ENCODE data around the gene LRCOL1. TPM values are rescaled to one million over a fixed set of nuclear protein-coding genes. Genes with fewer than 3 reads are reported as not detected.

The LRCOL1 gene
- total RNA-seq, 4 donors from 2014 or later: not detected

GRCh38 chr12:132591107-132591935, 19.1 kb downstream of the LRCOL1 start:
- no peak for ATAC-seq (ENCODE audit: low FRiP score)
- TF ChIP-seq CTCF (IDR thresholded peaks at IDR 0.05): no peak
- no peak for DNase-seq (ENCODE audit: low spot score)

GRCh38 chr12:132588821-132589669, 21.3 kb downstream of the LRCOL1 start:
- no peak for TF ChIP-seq CTCF (IDR thresholded peaks at IDR 0.05)
- ATAC-seq (ENCODE audit: low FRiP score) (no peak), DNase-seq (ENCODE audit: low spot score) (no peak)

GRCh38 chr12:132588319-132588718, 22.1 kb downstream of the LRCOL1 start:
- no peak for DNase-seq (ENCODE audit: low spot score)
- no peak for ATAC-seq (ENCODE audit: low FRiP score)
- no peak for TF ChIP-seq CTCF (IDR thresholded peaks at IDR 0.05)

GRCh38 chr12:132587781-132588180, 22.6 kb downstream of the LRCOL1 start:
- no peak for DNase-seq (ENCODE audit: low spot score)
- ATAC-seq (ENCODE audit: low FRiP score): no peak
- no peak for TF ChIP-seq CTCF (IDR thresholded peaks at IDR 0.05)

- DNase-seq (ENCODE audit: low spot score) (no peak), ATAC-seq (ENCODE audit: low FRiP score) (no peak)
- TF ChIP-seq CTCF (IDR thresholded peaks at IDR 0.05): no peak
Measured at GRCh38 chr12:132586929-132587328, 23.5 kb downstream of the LRCOL1 start.

- TF ChIP-seq CTCF (IDR thresholded peaks at IDR 0.05): no peak
- DNase-seq (ENCODE audit: low spot score) (no peak), ATAC-seq (ENCODE audit: low FRiP score) (no peak)
Measured at GRCh38 chr12:132585177-132585576, 25.2 kb downstream of the LRCOL1 start.

Data from omental fat pad (tissue), 4 donors.